ENCODE measurements around the gene SMARCC2. TPM values are rescaled to one million over a fixed set of nuclear protein-coding genes. Genes with fewer than 3 reads are reported as not detected.

Gene SMARCC2
- total and polyA plus RNA-seq, 2 of the 13 experiments (the other 11 are each of a cell fraction or from before 2014, with no cell fraction given) = 21.3 to 24.1 TPM

DNA sequence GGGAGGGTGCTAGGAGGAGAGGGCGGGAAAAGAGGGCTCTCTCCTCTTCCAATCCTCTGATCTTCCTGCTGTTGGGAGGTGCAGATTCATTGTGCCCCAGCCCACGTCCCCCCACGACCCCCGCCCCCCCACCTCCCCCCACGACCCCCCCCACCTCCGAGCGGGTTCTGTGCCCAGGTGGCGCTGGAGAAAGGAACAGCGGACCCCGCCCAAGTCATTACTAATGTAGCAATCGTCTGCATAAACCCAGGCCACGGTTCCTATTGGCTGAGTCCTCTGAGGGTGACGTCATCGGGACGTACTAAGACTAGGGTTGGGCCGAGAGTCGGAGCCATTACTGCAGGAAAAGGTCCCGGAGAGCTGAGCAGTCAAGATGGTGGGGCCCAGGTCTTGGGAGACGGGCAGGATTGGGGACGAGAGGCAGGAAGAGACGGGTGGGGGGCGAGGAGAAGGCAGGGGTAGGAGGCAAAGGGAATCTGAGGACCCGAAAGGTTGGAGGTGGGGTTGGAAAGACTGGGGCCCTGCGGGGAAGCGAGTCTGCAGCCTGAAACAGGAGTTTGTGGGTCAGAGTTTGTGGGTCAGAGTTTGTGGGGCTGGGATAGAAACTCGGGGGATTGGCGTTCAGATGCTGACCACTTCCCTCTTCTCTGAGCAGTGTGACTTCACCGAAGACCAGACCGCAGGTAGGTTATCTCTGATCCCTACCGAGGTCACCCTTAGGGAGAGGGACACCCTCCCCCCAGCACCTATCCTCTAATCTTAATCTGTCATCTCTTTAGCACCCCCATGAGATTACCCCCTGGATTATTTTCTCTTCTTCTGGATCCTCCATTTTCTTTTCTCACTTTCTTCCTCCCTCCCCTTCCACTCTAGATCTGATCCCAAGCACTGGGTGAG is 31.0 kb downstream of the SMARCC2 start, which contains the start of gene MYL6 (continued):
- TF ChIP-seq, protein P1, sequence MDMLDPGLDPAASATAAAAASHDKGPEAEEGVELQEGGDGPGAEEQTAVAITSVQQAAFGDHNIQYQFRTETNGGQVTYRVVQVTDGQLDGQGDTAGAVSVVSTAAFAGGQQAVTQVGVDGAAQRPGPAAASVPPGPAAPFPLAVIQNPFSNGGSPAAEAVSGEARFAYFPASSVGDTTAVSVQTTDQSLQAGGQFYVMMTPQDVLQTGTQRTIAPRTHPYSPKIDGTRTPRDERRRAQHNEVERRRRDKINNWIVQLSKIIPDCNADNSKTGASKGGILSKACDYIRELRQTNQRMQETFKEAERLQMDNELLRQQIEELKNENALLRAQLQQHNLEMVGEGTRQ (IDR thresholded peaks at IDR 0.05; ENCODE audit: low read depth, low read length) = no peak
- TF ChIP-seq, protein P1 (CRISPR knock-in tag; IDR thresholded peaks at IDR 0.05; ENCODE audit: borderline replicate concordance) = no peak
- TF ChIP-seq ZNF607 (CRISPR knock-in tag; IDR thresholded peaks at IDR 0.05; ENCODE audit: borderline replicate concordance) (no peak), ZMYM2 (CRISPR knock-in tag; IDR thresholded peaks at IDR 0.05) (no peak), RFX5 (IDR thresholded peaks at IDR 0.05; ENCODE audit: low read depth, low read length) (peak; percentile 76), POGZ (CRISPR knock-in tag; IDR thresholded peaks at IDR 0.05) (no peak; the same call in 1 of the 2 replicates), ZNF572 (CRISPR knock-in tag; IDR thresholded peaks at IDR 0.05) (no peak), GMEB2 (CRISPR knock-in tag; IDR thresholded peaks at IDR 0.05; ENCODE audit: low read depth) (no peak), RAD21 (CRISPR knock-in tag; IDR thresholded peaks at IDR 0.05) (no peak), ZNF724P (CRISPR knock-in tag; IDR thresholded peaks at IDR 0.05; ENCODE audit: borderline replicate concordance) (0 out of 2 replicates have a peak, but pooled peaks have one; percentile 36), ZFP1 (CRISPR knock-in tag; IDR thresholded peaks at IDR 0.05) (no peak), MYNN (CRISPR knock-in tag; IDR thresholded peaks at IDR 0.05; ENCODE audit: low read depth) (no peak), ZNF800 (CRISPR knock-in tag; IDR thresholded peaks at IDR 0.05) (no peak), ZNF777 (CRISPR knock-in tag; IDR thresholded peaks at IDR 0.05) (no peak), SATB2 (CRISPR knock-in tag; IDR thresholded peaks at IDR 0.05) (no peak), ATRX (CRISPR knock-in tag; IDR thresholded peaks at IDR 0.05; ENCODE audit: borderline replicate concordance) (no peak), TIGD3 (CRISPR knock-in tag; IDR thresholded peaks at IDR 0.05; ENCODE audit: borderline replicate concordance) (no peak), ZEB1 (IDR thresholded peaks at IDR 0.05; ENCODE audit: insufficient replicate concordance, low read depth) (no peak)
- TF ChIP-seq, protein P2, sequence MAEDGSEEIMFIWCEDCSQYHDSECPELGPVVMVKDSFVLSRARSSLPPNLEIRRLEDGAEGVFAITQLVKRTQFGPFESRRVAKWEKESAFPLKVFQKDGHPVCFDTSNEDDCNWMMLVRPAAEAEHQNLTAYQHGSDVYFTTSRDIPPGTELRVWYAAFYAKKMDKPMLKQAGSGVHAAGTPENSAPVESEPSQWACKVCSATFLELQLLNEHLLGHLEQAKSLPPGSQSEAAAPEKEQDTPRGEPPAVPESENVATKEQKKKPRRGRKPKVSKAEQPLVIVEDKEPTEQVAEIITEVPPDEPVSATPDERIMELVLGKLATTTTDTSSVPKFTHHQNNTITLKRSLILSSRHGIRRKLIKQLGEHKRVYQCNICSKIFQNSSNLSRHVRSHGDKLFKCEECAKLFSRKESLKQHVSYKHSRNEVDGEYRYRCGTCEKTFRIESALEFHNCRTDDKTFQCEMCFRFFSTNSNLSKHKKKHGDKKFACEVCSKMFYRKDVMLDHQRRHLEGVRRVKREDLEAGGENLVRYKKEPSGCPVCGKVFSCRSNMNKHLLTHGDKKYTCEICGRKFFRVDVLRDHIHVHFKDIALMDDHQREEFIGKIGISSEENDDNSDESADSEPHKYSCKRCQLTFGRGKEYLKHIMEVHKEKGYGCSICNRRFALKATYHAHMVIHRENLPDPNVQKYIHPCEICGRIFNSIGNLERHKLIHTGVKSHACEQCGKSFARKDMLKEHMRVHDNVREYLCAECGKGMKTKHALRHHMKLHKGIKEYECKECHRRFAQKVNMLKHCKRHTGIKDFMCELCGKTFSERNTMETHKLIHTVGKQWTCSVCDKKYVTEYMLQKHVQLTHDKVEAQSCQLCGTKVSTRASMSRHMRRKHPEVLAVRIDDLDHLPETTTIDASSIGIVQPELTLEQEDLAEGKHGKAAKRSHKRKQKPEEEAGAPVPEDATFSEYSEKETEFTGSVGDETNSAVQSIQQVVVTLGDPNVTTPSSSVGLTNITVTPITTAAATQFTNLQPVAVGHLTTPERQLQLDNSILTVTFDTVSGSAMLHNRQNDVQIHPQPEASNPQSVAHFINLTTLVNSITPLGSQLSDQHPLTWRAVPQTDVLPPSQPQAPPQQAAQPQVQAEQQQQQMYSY (CRISPR knock-in tag; IDR thresholded peaks at IDR 0.05) = no peak
